Measurements from ENCODE around the gene AMN. TPM values are rescaled to one million over a fixed set of nuclear protein-coding genes. Genes with fewer than 3 reads are reported as not detected.

The AMN gene
- total and polyA plus RNA-seq, 9 of the 15 experiments (the other 6 are each of a cell fraction or from before 2014, with no cell fraction given), result 0.04 to 0.14 TPM; not detected in 7

- TF ChIP-seq KHSRP (IDR thresholded peaks at IDR 0.05) (no peak), ZNF217 (CRISPR knock-in tag; IDR thresholded peaks at IDR 0.05) (no peak), ZBTB26 (CRISPR knock-in tag; IDR thresholded peaks at IDR 0.05) (no peak)
- TF ChIP-seq, protein P1, sequence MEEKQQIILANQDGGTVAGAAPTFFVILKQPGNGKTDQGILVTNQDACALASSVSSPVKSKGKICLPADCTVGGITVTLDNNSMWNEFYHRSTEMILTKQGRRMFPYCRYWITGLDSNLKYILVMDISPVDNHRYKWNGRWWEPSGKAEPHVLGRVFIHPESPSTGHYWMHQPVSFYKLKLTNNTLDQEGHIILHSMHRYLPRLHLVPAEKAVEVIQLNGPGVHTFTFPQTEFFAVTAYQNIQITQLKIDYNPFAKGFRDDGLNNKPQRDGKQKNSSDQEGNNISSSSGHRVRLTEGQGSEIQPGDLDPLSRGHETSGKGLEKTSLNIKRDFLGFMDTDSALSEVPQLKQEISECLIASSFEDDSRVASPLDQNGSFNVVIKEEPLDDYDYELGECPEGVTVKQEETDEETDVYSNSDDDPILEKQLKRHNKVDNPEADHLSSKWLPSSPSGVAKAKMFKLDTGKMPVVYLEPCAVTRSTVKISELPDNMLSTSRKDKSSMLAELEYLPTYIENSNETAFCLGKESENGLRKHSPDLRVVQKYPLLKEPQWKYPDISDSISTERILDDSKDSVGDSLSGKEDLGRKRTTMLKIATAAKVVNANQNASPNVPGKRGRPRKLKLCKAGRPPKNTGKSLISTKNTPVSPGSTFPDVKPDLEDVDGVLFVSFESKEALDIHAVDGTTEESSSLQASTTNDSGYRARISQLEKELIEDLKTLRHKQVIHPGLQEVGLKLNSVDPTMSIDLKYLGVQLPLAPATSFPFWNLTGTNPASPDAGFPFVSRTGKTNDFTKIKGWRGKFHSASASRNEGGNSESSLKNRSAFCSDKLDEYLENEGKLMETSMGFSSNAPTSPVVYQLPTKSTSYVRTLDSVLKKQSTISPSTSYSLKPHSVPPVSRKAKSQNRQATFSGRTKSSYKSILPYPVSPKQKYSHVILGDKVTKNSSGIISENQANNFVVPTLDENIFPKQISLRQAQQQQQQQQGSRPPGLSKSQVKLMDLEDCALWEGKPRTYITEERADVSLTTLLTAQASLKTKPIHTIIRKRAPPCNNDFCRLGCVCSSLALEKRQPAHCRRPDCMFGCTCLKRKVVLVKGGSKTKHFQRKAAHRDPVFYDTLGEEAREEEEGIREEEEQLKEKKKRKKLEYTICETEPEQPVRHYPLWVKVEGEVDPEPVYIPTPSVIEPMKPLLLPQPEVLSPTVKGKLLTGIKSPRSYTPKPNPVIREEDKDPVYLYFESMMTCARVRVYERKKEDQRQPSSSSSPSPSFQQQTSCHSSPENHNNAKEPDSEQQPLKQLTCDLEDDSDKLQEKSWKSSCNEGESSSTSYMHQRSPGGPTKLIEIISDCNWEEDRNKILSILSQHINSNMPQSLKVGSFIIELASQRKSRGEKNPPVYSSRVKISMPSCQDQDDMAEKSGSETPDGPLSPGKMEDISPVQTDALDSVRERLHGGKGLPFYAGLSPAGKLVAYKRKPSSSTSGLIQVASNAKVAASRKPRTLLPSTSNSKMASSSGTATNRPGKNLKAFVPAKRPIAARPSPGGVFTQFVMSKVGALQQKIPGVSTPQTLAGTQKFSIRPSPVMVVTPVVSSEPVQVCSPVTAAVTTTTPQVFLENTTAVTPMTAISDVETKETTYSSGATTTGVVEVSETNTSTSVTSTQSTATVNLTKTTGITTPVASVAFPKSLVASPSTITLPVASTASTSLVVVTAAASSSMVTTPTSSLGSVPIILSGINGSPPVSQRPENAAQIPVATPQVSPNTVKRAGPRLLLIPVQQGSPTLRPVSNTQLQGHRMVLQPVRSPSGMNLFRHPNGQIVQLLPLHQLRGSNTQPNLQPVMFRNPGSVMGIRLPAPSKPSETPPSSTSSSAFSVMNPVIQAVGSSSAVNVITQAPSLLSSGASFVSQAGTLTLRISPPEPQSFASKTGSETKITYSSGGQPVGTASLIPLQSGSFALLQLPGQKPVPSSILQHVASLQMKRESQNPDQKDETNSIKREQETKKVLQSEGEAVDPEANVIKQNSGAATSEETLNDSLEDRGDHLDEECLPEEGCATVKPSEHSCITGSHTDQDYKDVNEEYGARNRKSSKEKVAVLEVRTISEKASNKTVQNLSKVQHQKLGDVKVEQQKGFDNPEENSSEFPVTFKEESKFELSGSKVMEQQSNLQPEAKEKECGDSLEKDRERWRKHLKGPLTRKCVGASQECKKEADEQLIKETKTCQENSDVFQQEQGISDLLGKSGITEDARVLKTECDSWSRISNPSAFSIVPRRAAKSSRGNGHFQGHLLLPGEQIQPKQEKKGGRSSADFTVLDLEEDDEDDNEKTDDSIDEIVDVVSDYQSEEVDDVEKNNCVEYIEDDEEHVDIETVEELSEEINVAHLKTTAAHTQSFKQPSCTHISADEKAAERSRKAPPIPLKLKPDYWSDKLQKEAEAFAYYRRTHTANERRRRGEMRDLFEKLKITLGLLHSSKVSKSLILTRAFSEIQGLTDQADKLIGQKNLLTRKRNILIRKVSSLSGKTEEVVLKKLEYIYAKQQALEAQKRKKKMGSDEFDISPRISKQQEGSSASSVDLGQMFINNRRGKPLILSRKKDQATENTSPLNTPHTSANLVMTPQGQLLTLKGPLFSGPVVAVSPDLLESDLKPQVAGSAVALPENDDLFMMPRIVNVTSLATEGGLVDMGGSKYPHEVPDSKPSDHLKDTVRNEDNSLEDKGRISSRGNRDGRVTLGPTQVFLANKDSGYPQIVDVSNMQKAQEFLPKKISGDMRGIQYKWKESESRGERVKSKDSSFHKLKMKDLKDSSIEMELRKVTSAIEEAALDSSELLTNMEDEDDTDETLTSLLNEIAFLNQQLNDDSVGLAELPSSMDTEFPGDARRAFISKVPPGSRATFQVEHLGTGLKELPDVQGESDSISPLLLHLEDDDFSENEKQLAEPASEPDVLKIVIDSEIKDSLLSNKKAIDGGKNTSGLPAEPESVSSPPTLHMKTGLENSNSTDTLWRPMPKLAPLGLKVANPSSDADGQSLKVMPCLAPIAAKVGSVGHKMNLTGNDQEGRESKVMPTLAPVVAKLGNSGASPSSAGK (IDR thresholded peaks at IDR 0.05), result no peak
- TF ChIP-seq, protein P2, sequence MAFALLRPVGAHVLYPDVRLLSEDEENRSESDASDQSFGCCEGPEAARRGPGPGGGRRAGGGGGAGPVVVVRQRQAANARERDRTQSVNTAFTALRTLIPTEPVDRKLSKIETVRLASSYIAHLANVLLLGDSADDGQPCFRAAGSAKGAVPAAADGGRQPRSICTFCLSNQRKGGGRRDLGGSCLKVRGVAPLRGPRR (CRISPR knock-in tag; IDR thresholded peaks at IDR 0.05), result no peak
- TF ChIP-seq, protein P3, sequence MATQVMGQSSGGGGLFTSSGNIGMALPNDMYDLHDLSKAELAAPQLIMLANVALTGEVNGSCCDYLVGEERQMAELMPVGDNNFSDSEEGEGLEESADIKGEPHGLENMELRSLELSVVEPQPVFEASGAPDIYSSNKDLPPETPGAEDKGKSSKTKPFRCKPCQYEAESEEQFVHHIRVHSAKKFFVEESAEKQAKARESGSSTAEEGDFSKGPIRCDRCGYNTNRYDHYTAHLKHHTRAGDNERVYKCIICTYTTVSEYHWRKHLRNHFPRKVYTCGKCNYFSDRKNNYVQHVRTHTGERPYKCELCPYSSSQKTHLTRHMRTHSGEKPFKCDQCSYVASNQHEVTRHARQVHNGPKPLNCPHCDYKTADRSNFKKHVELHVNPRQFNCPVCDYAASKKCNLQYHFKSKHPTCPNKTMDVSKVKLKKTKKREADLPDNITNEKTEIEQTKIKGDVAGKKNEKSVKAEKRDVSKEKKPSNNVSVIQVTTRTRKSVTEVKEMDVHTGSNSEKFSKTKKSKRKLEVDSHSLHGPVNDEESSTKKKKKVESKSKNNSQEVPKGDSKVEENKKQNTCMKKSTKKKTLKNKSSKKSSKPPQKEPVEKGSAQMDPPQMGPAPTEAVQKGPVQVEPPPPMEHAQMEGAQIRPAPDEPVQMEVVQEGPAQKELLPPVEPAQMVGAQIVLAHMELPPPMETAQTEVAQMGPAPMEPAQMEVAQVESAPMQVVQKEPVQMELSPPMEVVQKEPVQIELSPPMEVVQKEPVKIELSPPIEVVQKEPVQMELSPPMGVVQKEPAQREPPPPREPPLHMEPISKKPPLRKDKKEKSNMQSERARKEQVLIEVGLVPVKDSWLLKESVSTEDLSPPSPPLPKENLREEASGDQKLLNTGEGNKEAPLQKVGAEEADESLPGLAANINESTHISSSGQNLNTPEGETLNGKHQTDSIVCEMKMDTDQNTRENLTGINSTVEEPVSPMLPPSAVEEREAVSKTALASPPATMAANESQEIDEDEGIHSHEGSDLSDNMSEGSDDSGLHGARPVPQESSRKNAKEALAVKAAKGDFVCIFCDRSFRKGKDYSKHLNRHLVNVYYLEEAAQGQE (IDR thresholded peaks at IDR 0.05; ENCODE audit: borderline replicate concordance), result no peak
- TF ChIP-seq, protein P3 (CRISPR knock-in tag; IDR thresholded peaks at IDR 0.05; ENCODE audit: low read depth), result no peak
These were observed 34.8 kb downstream of the AMN start (continued) for GRCh38 chr14:102957222-102957621.
